Chondrocyte (in vitro differentiated cells): ENCODE data around the gene ZBED4. TPM values are rescaled to one million over a fixed set of nuclear protein-coding genes. Genes with fewer than 3 reads are reported as not detected.

Experiments
- DNase-seq: peaks from one replicate; pipeline ENCODE4 v3.0.0; 2021; ENCODE audit warnings: mixed read lengths, low spot score
- H3K27ac Mint-ChIP-seq: one replicate; pipeline ENCODE4 v1.8.0; 2021; ENCODE audit warnings: mild to moderate bottlenecking, moderate library complexity, mixed read lengths; ENCODE audit not compliant: unreplicated experiment
- H3K27me3 Mint-ChIP-seq: 2 replicates; pipeline ENCODE4 v1.8.0; 2021; ENCODE audit warnings: low read depth, mixed read lengths
- H3K36me3 Mint-ChIP-seq: 2 replicates; pipeline ENCODE4 v1.8.0; 2021; ENCODE audit warnings: low read depth, mixed read lengths
- H3K4me1 Mint-ChIP-seq: 2 replicates; pipeline ENCODE4 v1.8.0; 2021; ENCODE audit warnings: low read depth, mild to moderate bottlenecking, mixed read lengths
- H3K4me3 Mint-ChIP-seq: one replicate; pipeline ENCODE4 v1.8.0; 2021; ENCODE audit warnings: mild to moderate bottlenecking, moderate library complexity, mixed read lengths; ENCODE audit not compliant: unreplicated experiment
- H3K9me3 Mint-ChIP-seq: 2 replicates; pipeline ENCODE4 v1.8.0; 2021; ENCODE audit warnings: low read depth, mixed read lengths
- CTCF ChIP-seq: fragments of 200-600 bp; sonication (generic); IDR thresholded peaks from 2 replicates; pipeline ENCODE4 v1.5.0; 2021; ENCODE audit warnings: antibody characterized with exemption, mild to moderate bottlenecking, moderate library complexity
- total RNA-seq: library from RNA; stranded (reverse); gene quantifications from 3 replicates; pipeline ENCODE4 v1.2.1, GENCODE V29; 2021

The ZBED4 gene
- total RNA-seq, 1 donor from 2014 or later: 17.6 TPM

GRCh38 chr22:49827853-49828598 is 25.6 kb upstream of the ZBED4 start, which contains the start of gene BRD1:
BRD1 (minus strand) TSS chr22:49827873; CDS start chr22:49824317, 3,556 bp downstream.
- no peak for TF ChIP-seq CTCF
- Mint-ChIP-seq H3K27me3 (peaks cover 1% of the 10 kb centered on the region), H3K4me3 (peak within 1 kb of the TSS; percentile 86), H3K9me3 (peaks cover 19% of the 10 kb centered on the region), H3K27ac (peak within 1 kb of the TSS; percentile 95), H3K36me3 (peaks cover 13% of the 10 kb centered on the region), H3K4me1 (peaks cover 29% of the 10 kb centered on the region)
- DNase-seq: no peak

- peaks cover 12% of the 10 kb centered on the region for H3K36me3 Mint-ChIP-seq
- no peak for TF ChIP-seq CTCF
- H3K27ac Mint-ChIP-seq: no peak overlapping the region
- peaks cover 27% of the 10 kb centered on the region for H3K4me1 Mint-ChIP-seq
- peak overlapping the region; percentile 33 for H3K4me3 Mint-ChIP-seq
- peak; percentile 95 for DNase-seq
- peaks cover 19% of the 10 kb centered on the region for H3K9me3 Mint-ChIP-seq
- H3K27me3 Mint-ChIP-seq: peaks cover 1% of the 10 kb centered on the region
Measured at GRCh38 chr22:49828599-49828965, 25.1 kb upstream of the ZBED4 start.

GRCh38 chr22:49829044-49829853 is 24.4 kb upstream of the ZBED4 start:
- peak overlapping the region; percentile 12 for H3K4me3 Mint-ChIP-seq
- peaks cover 1% of the 10 kb centered on the region for H3K27me3 Mint-ChIP-seq
- no peak for TF ChIP-seq CTCF
- H3K9me3 Mint-ChIP-seq: peaks cover 19% of the 10 kb centered on the region
- peaks cover 21% of the 10 kb centered on the region for H3K4me1 Mint-ChIP-seq
- H3K36me3 Mint-ChIP-seq: peaks cover 6% of the 10 kb centered on the region
- H3K27ac Mint-ChIP-seq: no peak overlapping the region
- DNase-seq: no peak

GRCh38 chr22:49833340-49834007 is 20.2 kb upstream of the ZBED4 start:
- H3K27ac Mint-ChIP-seq: no peak overlapping the region
- TF ChIP-seq CTCF: no peak
- no peaks in the 10 kb centered on the region for H3K4me1 Mint-ChIP-seq
- H3K4me3 Mint-ChIP-seq: no peak overlapping the region
- H3K9me3 Mint-ChIP-seq: peaks cover 19% of the 10 kb centered on the region
- DNase-seq: no peak
- peaks cover 6% of the 10 kb centered on the region for H3K36me3 Mint-ChIP-seq
- H3K27me3 Mint-ChIP-seq: peaks cover 1% of the 10 kb centered on the region
